A549 (cell line): Measurements from ENCODE around the gene EIF2B2. TPM values are rescaled to one million over a fixed set of nuclear protein-coding genes. Genes with fewer than 3 reads are reported as not detected.

Experiments
- ATAC-seq, 2 experiments: fragments of 200-7000 bp in 1 of 2; fragments of >200 bp in 1 of 2; cut with Nextera tagmentation in 1 of 2; cut with Tn5 transposase in 1 of 2; 3 replicates each; pipeline versions ENCODE4 v1.8.0 to v1.9.1; 2018 to 2020; ENCODE audit warnings: mild to moderate bottlenecking in 1 of 2, moderate library complexity in 1 of 2
- CTCF ChIA-PET: fragments of 300-600 bp; sonication (Branson Sonifier 250); formaldehyde crosslinking; extraction: SDS; loops from one replicate; lab custom pipeline; 2021; ENCODE audit warnings: antibody characterized with exemption, inconsistent platforms; lab: Yijun Ruan, JAX
- POLR2A ChIA-PET: fragments of 350-600 bp; formaldehyde crosslinking; extraction: SDS; loops from one replicate; lab custom pipeline; 2021; ENCODE audit warnings: antibody characterized with exemption, inconsistent platforms; lab: Yijun Ruan, JAX
- DNase-seq, 2 experiments: peaks; one replicate each; pipeline versions ENCODE4 v3.0.0 to v3.0.0-alpha.2; 2011 to 2016; ENCODE audit warnings: low read depth in 1 of 2, low spot score in 1 of 2
- FAIRE-seq: peaks from 2 replicates; lab custom pipeline; 2011; peaks lifted over from hg19 to GRCh38; lab: Jason Lieb, UNC
- H3K27ac ChIP-seq, 2 experiments: fragments of >200 bp; sonication (Bioruptor Twin); formaldehyde crosslinking; 3 replicates each; pipeline ENCODE4 v1.5.1; 2016 to 2017
- H3K4me1 ChIP-seq: fragments of >200 bp; sonication (Bioruptor Twin); formaldehyde crosslinking; 3 replicates; pipeline ENCODE4 v1.6.1; 2016
- H3K4me2 ChIP-seq: fragments of >200 bp; sonication (Bioruptor Twin); formaldehyde crosslinking; 3 replicates; pipeline ENCODE4 v1.6.1; 2016
- H3K4me3 ChIP-seq: fragments of >200 bp; sonication (Bioruptor Twin); formaldehyde crosslinking; 3 replicates; pipeline ENCODE4 v1.5.1; 2016
- H3K9me3 ChIP-seq: fragments of >200 bp; sonication (Bioruptor Twin); formaldehyde crosslinking; 3 replicates; pipeline ENCODE4 v1.6.1; 2016
- CBX8 ChIP-seq: fragments of 200-600 bp; sonication (generic); IDR thresholded peaks from 2 replicates; pipeline ENCODE4 v1.6.1; 2016
- CEBPB ChIP-seq, 2 experiments: fragments of >200 bp in 1 of 2; sonication (Bioruptor Twin) in 1 of 2; formaldehyde crosslinking in 1 of 2; IDR thresholded peaks; 2 replicates each; pipeline ENCODE4 v1.6.1; 2012 to 2016
- CHD4 ChIP-seq: fragments of 200-600 bp; sonication (generic); IDR thresholded peaks from 2 replicates; pipeline ENCODE4 v1.6.1; 2016; ENCODE audit warnings: antibody characterized with exemption, mild to moderate bottlenecking, borderline replicate concordance
- ELK1 ChIP-seq: fragments of 150-350 bp; IDR thresholded peaks from 2 replicates; pipeline ENCODE4 v1.6.1; 2014; ENCODE audit warnings: low read depth, mild to moderate bottlenecking, low read length
- FOSL2 ChIP-seq, 2 experiments: fragments of 450-650 bp in 1 of 2; fragments of >200 bp in 1 of 2; sonication (Bioruptor Twin) in 1 of 2; formaldehyde crosslinking; IDR thresholded peaks; 2 replicates each; pipeline versions ENCODE4 v1.5.0 to v1.6.1; 2016 to 2020; ENCODE audit warnings: mild to moderate bottlenecking in 1 of 2, moderate library complexity in 1 of 2
- GATA3 ChIP-seq: IDR thresholded peaks from 2 replicates; pipeline ENCODE4 v1.6.1; 2012; ENCODE audit warnings: borderline replicate concordance
- HEYL ChIP-seq: fragments of 250-450 bp; sonication (Bioruptor Pico); IDR thresholded peaks from 2 replicates; pipeline ENCODE4 v1.8.0; 2021; ENCODE audit warnings: mild to moderate bottlenecking, moderate library complexity
- HOXB5 ChIP-seq: fragments of 250-450 bp; sonication (Bioruptor Pico); IDR thresholded peaks from 2 replicates; pipeline ENCODE4 v1.5.0; 2020; ENCODE audit warnings: mild to moderate bottlenecking, moderate library complexity
- JUN ChIP-seq, 2 experiments: fragments of >200 bp; sonication (Bioruptor Twin); formaldehyde crosslinking; IDR thresholded peaks; 2 replicates in 1 of 2; 3 replicates in 1 of 2; pipeline ENCODE4 v1.6.1; 2016 to 2017
- KDM5A ChIP-seq: fragments of 200-600 bp; sonication (generic); IDR thresholded peaks from 2 replicates; pipeline ENCODE4 v1.6.1; 2016; ENCODE audit warnings: antibody characterized with exemption, mild to moderate bottlenecking
- PBX3 ChIP-seq: IDR thresholded peaks from 2 replicates; pipeline ENCODE4 v1.6.1; 2012
- PHF8 ChIP-seq: fragments of 200-600 bp; sonication (generic); IDR thresholded peaks from 2 replicates; pipeline ENCODE4 v1.6.1; 2016; ENCODE audit warnings: low read depth, mild to moderate bottlenecking, antibody characterized with exemption, moderate library complexity, borderline replicate concordance
- POLR2A ChIP-seq: IDR thresholded peaks from 2 replicates; pipeline ENCODE4 v1.6.1; 2012; ENCODE audit warnings: mild to moderate bottlenecking, low read length
- POLR2AphosphoS2 ChIP-seq: conservative IDR thresholded peaks from 2 replicates; pipeline ENCODE4 v1.6.1; 2012; ENCODE audit warnings: low read length, improper control_type of control experiment, inconsistent platforms
- RFX5 ChIP-seq: fragments of 450-650 bp; IDR thresholded peaks from 2 replicates; pipeline ENCODE4 v1.7.1; 2014; ENCODE audit warnings: antibody characterized with exemption, mild to moderate bottlenecking, moderate library complexity
- SMC3 ChIP-seq: fragments of >200 bp; sonication (Bioruptor Twin); formaldehyde crosslinking; IDR thresholded peaks from 3 replicates; pipeline ENCODE4 v1.6.1; 2018; ENCODE audit warnings: inconsistent platforms
- ZC3H11A ChIP-seq: fragments of 450-650 bp; IDR thresholded peaks from 2 replicates; pipeline ENCODE4 v1.6.1; 2014; ENCODE audit warnings: antibody characterized with exemption, mild to moderate bottlenecking
- ZFP36 ChIP-seq: fragments of 450-650 bp; IDR thresholded peaks from 2 replicates; pipeline ENCODE4 v1.6.1; 2014; ENCODE audit warnings: borderline replicate concordance; ENCODE audit not compliant: partially characterized antibody
- WGBS: methylation state at CpG from one replicate; pipeline ENCODE4 v1.1.6; 2017; ENCODE audit errors: missing lambda C conversion rate; 5-methylcytosine and 5-hydroxymethylcytosine counted together
- polyA minus RNA-seq: library from RNA; depleted of rRNA, polyadenylated mRNA; stranded (reverse); fragments of >200 nt; gene quantifications from 2 replicates; pipeline ENCODE4 v1.2.3, GENCODE V29; 2011; rRNA and poly(A)+ RNA removed
- polyA plus RNA-seq, 4 experiments: library from polyadenylated mRNA; depleted of rRNA in 3 of 4; stranded (reverse); fragments of >200 nt; fragmentation: RNase III in 1 of 4; extraction: RNeasy Plus Mini Kit Qiagen cat#74134 plus additional on column Dnase treatment in 1 of 4; gene quantifications; 2 replicates in 3 of 4; 3 replicates in 1 of 4; pipeline ENCODE4 v1.2.3, GENCODE V29; 2011 to 2017
- TF ChIP-seq, protein P1 (sequence below): fragments of 450-650 bp; IDR thresholded peaks from 2 replicates; pipeline ENCODE4 v1.6.1; 2014; ENCODE audit warnings: antibody characterized with exemption
- TF ChIP-seq, protein P2 (sequence below): IDR thresholded peaks from 2 replicates; pipeline ENCODE4 v1.6.1; 2012
- TF ChIP-seq, protein P3 (sequence below): IDR thresholded peaks from 2 replicates; pipeline ENCODE4 v1.6.1; 2012; ENCODE audit warnings: low read depth, borderline replicate concordance
- TF ChIP-seq, protein P4 (sequence below): fragments of >200 bp; sonication (Bioruptor Twin); formaldehyde crosslinking; IDR thresholded peaks from 2 replicates; pipeline ENCODE4 v1.6.1; 2016

EIF2B2 gene
- polyA plus RNA-seq (2011; rRNA removed) (116 and 142 TPM in 2 replicates), polyA plus RNA-seq (2017; fragmentation: RNase III; extraction: RNeasy Plus Mini Kit Qiagen cat#74134 plus additional on column Dnase treatment) (86.2 to 88.4 TPM (median 86.3 TPM) in 3 replicates), polyA minus RNA-seq (78.2 and 82.6 TPM in 2 replicates)
- polyA plus RNA-seq (2012; cell fraction: cytosol; rRNA removed) = 102 and 117 TPM in 2 replicates
- polyA plus RNA-seq (2012; cell fraction: nucleus; rRNA removed) = 64.6 and 86.0 TPM in 2 replicates

DNA sequence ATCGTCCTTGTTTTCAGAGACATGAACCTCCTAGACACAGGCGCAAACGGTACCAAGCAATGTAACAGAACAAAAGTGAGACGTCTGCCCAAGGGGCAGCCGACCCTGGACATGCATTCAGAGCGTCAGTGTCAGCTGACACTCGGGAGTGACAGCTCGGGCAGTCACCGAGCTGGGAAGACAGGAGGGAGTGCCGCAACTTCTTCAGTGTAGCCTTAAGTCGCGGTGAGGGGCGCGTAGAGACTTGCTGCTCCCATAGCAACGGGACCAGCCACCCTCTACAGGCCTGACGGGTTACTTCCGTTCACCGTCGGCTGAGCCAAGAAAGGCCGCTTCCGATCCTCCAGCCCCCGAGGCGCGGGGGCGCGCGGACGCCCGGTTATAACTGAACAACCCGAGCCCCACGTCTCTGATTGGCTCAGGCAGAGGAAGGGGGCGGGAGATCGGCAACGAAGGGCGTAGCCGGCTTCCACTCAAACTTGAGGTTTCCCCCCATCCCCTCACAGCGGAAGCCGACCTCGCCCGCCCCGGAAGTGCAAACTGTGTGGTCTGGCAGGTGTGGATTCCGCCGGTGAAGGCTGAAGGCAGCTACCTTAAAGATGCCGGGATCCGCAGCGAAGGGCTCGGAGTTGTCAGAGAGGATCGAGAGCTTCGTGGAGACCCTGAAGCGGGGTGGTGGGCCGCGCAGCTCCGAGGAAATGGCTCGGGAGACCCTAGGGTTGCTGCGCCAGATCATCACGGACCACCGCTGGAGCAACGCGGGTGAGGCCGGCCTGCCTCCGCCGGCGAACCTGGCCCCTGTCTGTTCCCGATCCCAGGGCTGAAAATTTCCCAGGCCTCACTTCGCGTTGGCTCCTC lies at the start of gene EIF2B2:
EIF2B2 (plus strand) TSS at position 530 of the 858 bp plus-strand sequence; CDS start at position 600, 70 bp downstream.
- peaks cover 7% of the 10 kb centered on the region; the same call in 1 of the 3 replicates for H3K9me3 ChIP-seq
- no peak for TF ChIP-seq PHF8
- TF ChIP-seq, protein P1, sequence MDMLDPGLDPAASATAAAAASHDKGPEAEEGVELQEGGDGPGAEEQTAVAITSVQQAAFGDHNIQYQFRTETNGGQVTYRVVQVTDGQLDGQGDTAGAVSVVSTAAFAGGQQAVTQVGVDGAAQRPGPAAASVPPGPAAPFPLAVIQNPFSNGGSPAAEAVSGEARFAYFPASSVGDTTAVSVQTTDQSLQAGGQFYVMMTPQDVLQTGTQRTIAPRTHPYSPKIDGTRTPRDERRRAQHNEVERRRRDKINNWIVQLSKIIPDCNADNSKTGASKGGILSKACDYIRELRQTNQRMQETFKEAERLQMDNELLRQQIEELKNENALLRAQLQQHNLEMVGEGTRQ = peak; percentile 57
- peak; percentile 47 for TF ChIP-seq POLR2A
- peak; percentile 5 for TF ChIP-seq ZFP36
- TF ChIP-seq, protein P2, sequence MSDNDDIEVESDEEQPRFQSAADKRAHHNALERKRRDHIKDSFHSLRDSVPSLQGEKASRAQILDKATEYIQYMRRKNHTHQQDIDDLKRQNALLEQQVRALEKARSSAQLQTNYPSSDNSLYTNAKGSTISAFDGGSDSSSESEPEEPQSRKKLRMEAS = peak; percentile 84
- peak; percentile 78 for TF ChIP-seq KDM5A
- TF ChIP-seq, protein P3, sequence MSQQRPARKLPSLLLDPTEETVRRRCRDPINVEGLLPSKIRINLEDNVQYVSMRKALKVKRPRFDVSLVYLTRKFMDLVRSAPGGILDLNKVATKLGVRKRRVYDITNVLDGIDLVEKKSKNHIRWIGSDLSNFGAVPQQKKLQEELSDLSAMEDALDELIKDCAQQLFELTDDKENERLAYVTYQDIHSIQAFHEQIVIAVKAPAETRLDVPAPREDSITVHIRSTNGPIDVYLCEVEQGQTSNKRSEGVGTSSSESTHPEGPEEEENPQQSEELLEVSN = peak; percentile 61
- TF ChIP-seq PBX3 = peak; percentile 71; the same call in 1 of the 2 replicates
- peak in 1 of 2 experiments; percentile 73; a peak in 3 of 5 replicates for TF ChIP-seq JUN (IDR thresholded peaks at IDR 0.05)
- 0 out of 2 replicates have a peak, but pooled peaks have one; percentile 45 for TF ChIP-seq RFX5
- no peak for TF ChIP-seq POLR2AphosphoS2
- no peak for TF ChIP-seq CHD4
- TF ChIP-seq ELK1 = no peak
- peak within 1 kb of the TSS; percentile 82 for H3K4me3 ChIP-seq
- POLR2A ChIA-PET = interaction anchor here (1.1 to 1.4 kb wide), 2 partner anchors 12 to 104 kb away, joined by 3 to 4 read pairs; no protein-coding TSS in a partner anchor
- CTCF ChIA-PET = interaction anchor here (0.5 to 2.8 kb wide), 7 partner anchors 15 to 101 kb away, joined by 3 to 12 read pairs (median 6); no protein-coding TSS in a partner anchor
- peaks cover 8% of the 10 kb centered on the region; the same call in 2 of the 3 replicates for H3K4me1 ChIP-seq
- H3K4me2 ChIP-seq = peak within 1 kb of the TSS; percentile 82
- H3K27ac ChIP-seq = peak within 1 kb of the TSS; percentile 81 to 90
- FAIRE-seq (peak; percentile 32), ATAC-seq (peak; percentile 97 to 99), DNase-seq (peak; percentile 95)
- WGBS = 3% methylated on average over 49 of the region's 66 CpGs

DNA sequence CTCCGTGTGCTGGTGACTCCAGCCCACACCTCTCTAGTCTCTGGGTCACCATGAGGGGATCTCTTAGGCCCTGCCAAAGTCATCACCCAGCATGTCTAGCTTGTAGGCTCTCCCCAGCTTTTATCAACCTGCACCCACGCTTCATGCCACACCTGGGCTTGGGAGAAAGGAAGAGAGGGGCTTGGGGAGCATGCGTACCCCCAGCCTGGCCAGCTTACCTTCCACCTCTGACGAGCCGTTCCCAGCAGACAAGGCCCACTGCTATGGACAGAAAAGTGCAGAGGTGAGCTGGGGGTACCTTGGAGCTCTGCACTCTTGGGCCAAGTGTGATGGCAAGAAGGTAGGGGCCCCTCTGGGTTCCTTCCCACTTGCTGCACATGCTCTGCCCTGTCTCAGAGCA lies 49.0 kb upstream of the EIF2B2 start:
- H3K4me3 ChIP-seq = no peak overlapping the region
- peaks cover 11% of the 10 kb centered on the region for H3K4me1 ChIP-seq
- ChIA-PET POLR2A (no interaction called here), CTCF (interaction anchor here (0.9 to 11.6 kb wide), 6 partner anchors 9 to 135 kb away, joined by 3 to 105 read pairs (median 8); no protein-coding TSS in a partner anchor)
- FAIRE-seq (no peak), ATAC-seq (no peak), DNase-seq (no peak)
- no peak overlapping the region for H3K4me2 ChIP-seq
- 88% methylated on average over 5 of the region's 5 CpGs for WGBS
- TF ChIP-seq, protein P4, sequence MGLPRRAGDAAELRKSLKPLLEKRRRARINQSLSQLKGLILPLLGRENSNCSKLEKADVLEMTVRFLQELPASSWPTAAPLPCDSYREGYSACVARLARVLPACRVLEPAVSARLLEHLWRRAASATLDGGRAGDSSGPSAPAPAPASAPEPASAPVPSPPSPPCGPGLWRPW = no peak
- TF ChIP-seq CBX8 = no peak
- TF ChIP-seq KDM5A = no peak
- TF ChIP-seq CEBPB (IDR thresholded peaks at IDR 0.05) = no peak
- TF ChIP-seq, protein P1 = no peak
- TF ChIP-seq ZC3H11A = no peak
- TF ChIP-seq, protein P2 = no peak
- no peak for TF ChIP-seq HOXB5 (CRISPR knock-in tag)
- TF ChIP-seq SMC3 = no peak
- no peak for TF ChIP-seq FOSL2 (IDR thresholded peaks at IDR 0.05)
- TF ChIP-seq FOSL2 (CRISPR knock-in tag; IDR thresholded peaks at IDR 0.05) = no peak
- TF ChIP-seq HEYL (CRISPR knock-in tag) = no peak
- TF ChIP-seq PBX3 = no peak
- no peak for TF ChIP-seq GATA3
- H3K9me3 ChIP-seq = no peaks in the 10 kb centered on the region
- no peak overlapping the region; a peak in 1 of 6 replicates for H3K27ac ChIP-seq
